Stimulated activated CD8-positive, alpha-beta memory T cell treated with anti-CD3 and anti-CD28 coated beads, Interleukin-7, amount 100 ng/mL, for 48 hours (primary cell): ENCODE data around the gene NTRK2.

ENCODE experiments used
- DNase-seq, 2 donors: peaks; one replicate each; pipeline ENCODE4 v3.0.0-alpha.2; 2020; ENCODE audit warnings: low read depth in 1 of 2; ENCODE audit errors: extremely low read depth in 1 of 2

Gene NTRK2

GRCh38 chr9:84669288-84670137 is at the start of gene NTRK2:
Gene NTRK2, plus strand, starts transcription at chr9:84669729. Its CDS starts 1,020 bp downstream, at chr9:84670749.
- DNase-seq, result no peak

GRCh38 chr9:84620338-84620737 is 49.2 kb upstream of the NTRK2 start:
- DNase-seq, result no peak

GRCh38 chr9:84621811-84622210 is 47.7 kb upstream of the NTRK2 start:
- DNase-seq, result no peak

- no peak for DNase-seq
Measured at GRCh38 chr9:84622981-84623380, 46.5 kb upstream of the NTRK2 start.

GRCh38 chr9:84636436-84636835 is 33.1 kb upstream of the NTRK2 start:
- DNase-seq, result no peak

GRCh38 chr9:84642553-84643141 is 26.9 kb upstream of the NTRK2 start:
- DNase-seq, result no peak

- DNase-seq, result no peak
Measured at GRCh38 chr9:84647699-84648098, 21.8 kb upstream of the NTRK2 start.

GRCh38 chr9:84652496-84653120 is 16.9 kb upstream of the NTRK2 start:
- no peak for DNase-seq

- DNase-seq, result no peak
Measured at GRCh38 chr9:84655447-84655846, 14.1 kb upstream of the NTRK2 start.

GRCh38 chr9:84659313-84659712 is 10.2 kb upstream of the NTRK2 start:
- no peak for DNase-seq

GRCh38 chr9:84659773-84660172 is 9.8 kb upstream of the NTRK2 start:
- DNase-seq, result no peak

GRCh38 chr9:84667571-84668195 is 1.8 kb upstream of the NTRK2 start:
- no peak for DNase-seq

- DNase-seq, result peak in 1 of 2 donors; percentile 29
Measured at GRCh38 chr9:84668196-84669012, 1.1 kb upstream of the NTRK2 start.

GRCh38 chr9:84669013-84669287 is 579 bp upstream of the NTRK2 start:
- DNase-seq, result no peak

- DNase-seq, result no peak
Measured at GRCh38 chr9:84670138-84671041, 861 bp downstream of the NTRK2 start.

- no peak for DNase-seq
Measured at GRCh38 chr9:84671586-84672521, 2.3 kb downstream of the NTRK2 start.

- no peak for DNase-seq
Measured at GRCh38 chr9:84673806-84674205, 4.3 kb downstream of the NTRK2 start.

- no peak for DNase-seq
Measured at GRCh38 chr9:84677080-84677479, 7.6 kb downstream of the NTRK2 start.

GRCh38 chr9:84679571-84679970 is 10.0 kb downstream of the NTRK2 start:
- DNase-seq, result no peak
